DMS 273 treated with DMSO at 0.1 percent for 48 hours (cell line): Measurements from ENCODE around the gene NR2C2AP.
"Not testable (repeated sequence)": the region's sequence is repeated elsewhere in the genome, so short reads cannot be mapped to it uniquely, and the experiment has no call there.

ENCODE experiments used
- DNase-seq: peaks from one replicate; lab custom pipeline; 2025; lab: John Stamatoyannopoulos, UW

Gene NR2C2AP

DNA sequence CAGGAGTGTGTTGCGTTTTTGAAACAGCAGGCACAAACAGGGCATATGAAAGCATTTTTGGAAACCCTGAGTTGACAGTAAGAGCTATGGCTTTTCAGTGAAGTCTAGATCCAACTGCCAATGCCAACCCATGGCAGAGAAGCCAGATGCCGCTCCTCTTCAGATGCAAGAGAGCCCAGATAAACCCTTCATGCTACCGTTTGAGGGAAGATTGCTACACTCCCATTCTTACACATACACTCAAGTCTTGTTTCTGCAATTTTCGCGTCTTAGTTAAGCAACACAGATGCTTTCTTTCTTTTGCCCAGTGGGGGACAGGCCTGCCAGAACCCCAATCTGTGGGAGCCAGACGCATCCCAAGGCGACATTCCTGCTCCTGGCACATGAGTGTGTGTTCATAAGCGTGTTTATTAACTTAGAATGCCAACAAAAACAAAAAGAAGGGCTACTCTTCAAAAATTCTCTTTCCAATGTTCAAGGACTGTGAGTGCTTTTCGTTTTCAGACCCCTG, 21.7 kb downstream of the NR2C2AP start:
- no peak for DNase-seq

DNA sequence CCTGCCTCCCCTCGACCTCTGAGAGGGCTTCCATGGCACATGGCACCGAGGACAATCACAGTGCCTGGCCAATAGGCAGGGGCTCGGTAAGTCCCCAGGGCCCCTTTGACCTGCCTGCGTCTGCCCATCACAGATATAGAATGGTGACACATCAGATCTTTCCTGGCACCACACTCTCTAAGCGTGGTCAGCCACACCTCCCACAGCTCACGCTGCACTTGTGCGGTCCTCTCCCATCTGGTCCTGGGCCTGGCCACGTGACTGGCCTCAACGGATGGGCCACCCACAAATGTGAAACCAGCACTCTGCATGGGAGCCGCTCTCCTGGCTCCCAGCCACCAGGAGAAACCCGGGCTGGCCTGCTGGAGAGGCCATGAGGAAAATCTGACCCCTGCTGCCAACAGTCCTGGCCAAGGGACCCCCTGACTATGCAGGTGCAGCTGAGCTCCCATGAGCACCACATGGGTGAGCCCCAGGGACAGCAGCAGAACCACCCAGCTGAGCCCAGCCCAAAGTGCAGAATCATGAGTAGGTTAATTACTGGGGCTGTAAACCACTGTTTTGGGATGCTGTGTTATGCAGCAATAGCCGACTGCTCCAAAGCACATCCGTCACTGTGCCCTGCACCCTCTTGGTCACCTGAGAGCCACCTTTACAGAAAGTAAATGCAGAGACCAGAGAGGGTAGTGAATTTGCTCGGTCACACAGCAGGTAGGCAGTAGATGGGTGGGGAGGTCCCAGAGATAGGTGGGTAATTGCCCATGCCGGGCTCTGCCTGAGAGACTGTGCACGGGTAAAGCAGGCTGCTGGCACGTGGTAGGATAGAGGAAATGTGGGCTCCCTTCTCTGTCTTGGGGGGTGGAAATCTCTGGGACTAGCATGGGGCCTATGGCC, 23.4 kb downstream of the NR2C2AP start:
- no peak for DNase-seq

DNA sequence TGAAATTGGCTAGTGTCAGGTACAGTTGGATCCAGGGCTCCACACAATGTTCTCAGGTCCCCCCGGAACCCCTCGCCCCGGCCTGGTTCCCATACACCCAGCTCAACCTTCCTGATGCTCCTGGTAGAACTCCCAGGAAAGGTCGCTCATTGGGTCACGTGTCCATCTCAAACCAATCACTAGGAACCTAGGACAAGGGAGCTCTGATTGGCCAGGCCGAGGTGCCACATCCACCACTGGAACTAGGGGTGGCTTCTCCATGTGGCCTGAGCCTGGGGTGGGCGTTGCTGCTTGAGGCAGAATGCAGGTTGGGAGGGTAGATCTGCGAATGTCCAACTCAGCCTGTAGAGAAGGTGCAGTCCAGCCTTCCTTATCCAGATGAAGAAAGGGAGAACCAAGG, 26.3 kb downstream of the NR2C2AP start:
- DNase-seq = no peak

DNA sequence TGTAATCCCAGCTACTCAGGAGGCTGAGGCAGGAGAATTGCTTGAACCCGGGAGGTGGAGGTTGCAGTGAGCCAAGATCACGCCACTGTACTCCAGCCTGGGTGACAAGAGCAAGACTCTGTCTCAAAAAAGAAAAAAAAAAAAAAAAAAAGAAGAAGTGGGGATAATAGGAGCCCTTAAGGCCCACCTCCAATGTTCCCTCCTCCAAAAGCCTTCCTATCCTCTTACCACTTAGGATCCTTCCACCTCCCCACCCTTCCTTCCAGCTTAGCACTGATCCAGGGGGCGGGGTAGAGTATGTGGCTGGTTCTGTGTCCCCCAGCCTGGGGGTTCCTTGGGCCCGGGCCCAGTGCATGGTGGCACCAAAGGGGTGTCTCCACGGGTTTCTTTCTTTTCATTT, 30.0 kb downstream of the NR2C2AP start:
- DNase-seq = not testable (repeated sequence)

DNA sequence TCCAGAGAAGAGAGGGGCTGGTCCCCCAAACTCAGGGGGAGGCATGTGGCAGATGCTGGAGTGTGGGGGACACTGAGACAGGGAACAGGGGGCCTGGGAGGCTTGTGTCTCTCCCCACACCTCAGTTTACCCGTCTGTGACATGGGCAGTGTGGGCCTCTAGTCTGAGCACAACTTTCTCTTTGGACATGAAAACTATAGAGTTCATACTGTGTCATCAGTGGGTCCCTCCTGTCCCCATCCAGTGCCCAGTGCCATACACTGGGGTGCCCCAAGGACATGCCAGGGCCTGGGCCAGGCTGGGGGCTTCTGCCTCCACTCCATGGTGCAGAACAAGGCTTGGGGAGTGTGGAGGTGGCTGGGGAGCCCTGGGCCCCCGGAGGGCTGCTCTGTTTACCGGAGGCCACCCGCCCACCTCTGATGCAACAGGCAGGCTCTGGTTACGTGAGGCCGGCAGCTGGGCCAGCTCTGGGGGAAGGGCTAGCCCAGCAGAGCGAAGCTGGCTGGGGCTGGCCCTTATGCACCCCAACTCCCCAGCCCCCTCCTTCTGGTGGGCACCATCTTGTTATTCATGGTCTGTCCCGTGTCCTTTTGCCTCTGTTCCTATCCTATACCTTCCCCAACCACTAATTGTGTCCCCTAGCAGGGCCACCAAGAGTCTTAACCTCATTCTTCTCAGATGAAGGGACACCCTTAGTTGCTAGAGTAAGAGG, 31.2 kb downstream of the NR2C2AP start:
- DNase-seq = no peak

DNA sequence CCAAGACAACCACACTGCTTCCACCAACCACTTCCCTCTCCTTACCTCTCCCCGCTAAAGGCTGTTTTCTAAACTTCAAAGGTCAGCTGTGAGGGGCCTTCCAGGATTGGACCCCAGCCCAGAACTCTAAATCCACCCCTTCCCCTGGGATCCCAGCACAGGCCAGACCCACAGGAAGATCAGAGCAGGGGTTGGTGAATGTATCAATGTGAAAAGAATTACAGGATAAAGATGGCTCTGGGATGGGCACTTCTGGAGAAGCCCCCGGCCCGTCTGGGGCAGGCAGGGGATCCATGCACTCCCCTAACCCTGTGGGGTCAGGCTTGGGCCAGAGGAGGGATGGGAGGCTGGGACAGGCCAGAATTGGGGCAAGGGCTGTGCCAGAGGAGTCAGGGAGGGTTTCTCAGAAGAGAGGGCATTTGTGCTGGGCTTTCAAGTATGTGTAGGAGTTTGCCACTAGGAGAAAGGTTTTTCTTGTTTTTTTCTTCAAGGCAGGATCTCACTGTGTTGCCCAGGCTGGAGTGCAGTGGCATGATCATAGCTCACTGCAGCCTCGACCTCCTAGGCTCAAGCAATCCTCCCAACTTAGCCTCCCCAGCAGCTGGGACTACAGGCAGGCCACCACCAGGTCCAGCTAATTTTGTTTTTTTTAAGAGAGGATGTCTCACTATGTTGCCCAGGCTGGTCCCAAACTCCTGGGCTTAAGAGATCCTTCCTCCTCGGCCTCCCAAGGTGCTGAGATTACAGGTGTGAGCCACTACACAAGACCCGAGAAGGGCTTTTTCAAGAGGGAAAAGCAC, 32.1 kb downstream of the NR2C2AP start:
- DNase-seq = no peak

DNA sequence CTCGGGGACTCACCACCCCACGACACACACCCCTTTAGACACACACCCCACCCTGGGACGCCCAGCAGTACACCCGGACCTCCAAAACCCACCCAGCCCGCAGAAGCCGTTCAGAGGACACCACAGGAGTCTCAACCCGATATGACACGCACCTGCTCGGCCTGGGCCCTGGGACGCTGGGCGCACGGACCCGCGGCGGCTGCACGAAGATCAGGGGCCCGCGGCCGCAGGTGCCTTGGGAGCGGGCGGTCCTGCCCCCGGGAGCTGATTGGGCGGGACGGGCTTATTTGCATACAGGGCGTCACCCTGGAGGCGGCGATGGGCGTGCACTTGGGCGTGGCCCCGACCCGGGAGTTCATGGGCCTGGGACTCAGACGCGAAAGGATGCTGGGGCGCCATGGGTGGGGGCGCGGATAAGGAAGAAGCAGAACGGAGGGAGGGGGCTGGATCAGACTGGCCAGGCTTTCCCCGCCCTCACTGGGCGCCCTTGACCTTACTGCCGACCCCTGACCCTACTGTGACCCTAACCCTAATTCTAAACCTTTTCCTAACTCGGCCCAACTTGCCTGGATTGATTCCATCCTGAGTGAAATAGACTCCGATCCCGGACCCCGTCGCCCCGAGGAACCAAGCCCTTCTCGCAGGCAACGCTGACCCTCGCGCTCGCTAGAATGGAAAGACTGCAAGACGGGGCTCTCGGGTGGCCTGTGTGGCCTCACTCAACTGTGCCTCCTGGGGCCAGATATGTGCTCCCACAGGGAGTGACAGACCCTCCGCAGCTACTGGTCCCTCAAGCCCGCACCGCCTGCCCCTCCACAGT, 33.0 kb downstream of the NR2C2AP start, which contains the start of gene MEF2B:
Gene MEF2B (minus strand): TSS at position 211 of the 820 bp plus-strand sequence. CDS start 19,528 bp downstream, outside the sequence.
- DNase-seq = peak; percentile 37

DNA sequence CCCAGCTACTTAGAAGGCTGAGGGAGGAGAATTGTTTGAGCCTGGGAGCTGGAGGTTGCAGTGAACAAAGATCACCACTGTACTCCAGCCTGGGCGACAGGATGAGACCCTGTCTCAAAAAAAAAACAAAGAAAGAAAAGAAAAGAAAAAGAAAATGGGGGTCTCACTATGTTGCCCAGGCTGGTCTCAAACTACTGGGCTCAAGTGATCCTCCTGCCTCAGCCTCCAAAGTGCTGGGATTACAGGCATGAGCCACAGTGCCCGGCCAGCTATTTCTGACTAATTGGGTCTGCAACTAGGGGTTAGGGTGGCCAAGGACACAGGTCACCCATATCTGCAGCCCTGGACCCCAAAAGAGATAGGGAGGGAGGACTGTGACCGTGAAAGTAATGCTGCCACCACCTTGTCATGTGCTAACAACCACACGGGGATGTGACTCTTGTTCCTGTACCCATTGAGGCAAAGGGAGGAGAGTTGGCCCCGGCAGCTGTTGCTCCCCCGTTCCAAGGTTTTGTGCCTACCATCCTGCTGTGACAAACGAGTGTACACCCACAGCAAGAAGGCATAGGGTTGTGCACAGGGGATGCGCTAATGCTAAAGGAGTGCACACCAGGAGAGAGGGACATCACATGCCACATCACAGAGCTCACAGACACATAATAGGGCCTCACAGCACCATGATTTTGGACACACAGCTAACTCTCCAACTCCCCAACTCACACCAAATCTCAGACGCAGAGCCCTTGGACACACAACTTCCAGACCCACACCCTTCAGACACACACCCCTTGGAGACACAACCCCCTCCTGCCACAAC, 33.8 kb downstream of the NR2C2AP start:
- no peak for DNase-seq

DNA sequence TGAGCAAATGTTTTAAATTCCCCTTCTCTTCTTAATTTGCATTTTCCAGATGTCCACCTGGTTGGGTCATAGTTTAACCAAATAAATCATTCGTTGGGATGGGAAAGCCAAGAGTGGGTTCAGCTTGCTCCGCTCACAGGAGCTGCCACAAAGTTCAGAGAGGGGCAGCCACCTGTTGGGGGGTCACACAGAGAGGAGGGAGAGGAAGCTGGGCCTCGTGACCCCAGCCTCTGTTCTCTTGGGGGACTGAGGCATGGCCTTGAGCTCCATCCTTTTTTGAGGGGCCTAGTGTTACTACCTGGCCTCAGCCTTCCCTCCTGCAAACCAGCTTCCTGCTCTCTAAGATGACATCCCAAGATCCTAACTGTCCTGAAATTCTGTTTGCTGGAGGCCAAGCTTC, 35.6 kb downstream of the NR2C2AP start:
- no peak for DNase-seq

DNA sequence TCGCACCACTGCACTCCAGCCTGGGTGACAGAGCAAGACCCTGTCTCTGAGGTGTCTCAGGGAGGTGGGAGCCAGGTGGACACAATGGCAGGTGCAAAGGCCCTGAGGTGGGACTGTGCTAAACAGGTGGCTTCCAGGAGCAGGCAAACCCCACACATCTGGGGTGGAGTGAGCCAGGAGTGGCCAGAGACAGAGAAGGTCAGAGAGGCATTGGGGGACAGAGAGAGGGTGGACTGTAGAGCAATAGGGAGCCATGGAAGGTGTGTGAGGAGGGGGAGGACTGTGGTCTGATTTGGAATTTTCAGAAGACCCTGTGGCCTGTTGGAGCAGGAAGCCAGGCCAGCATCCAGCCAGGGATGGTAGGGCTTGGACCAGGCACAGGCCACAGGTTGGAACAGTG, 37.8 kb downstream of the NR2C2AP start:
- DNase-seq = no peak

DNA sequence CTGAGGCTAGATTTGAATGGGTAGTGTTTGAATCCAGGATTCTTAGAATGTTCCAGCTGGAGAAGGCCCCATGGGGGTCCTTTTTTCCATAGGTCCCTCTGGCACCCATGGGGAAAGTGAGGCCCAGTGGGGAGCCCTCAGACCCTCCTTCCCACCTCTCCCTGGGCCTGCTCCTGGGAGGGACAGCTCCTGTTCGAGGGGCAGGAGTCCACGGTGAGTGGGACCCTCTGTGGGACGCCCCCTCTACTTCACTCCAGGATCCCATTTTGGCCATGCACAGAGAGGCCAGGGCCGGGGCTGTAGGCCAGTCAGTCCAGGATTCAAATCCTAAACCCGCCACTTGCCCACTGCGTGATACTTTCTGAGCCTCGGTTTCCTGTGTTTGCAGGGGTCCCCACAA, 40.7 kb downstream of the NR2C2AP start:
- no peak for DNase-seq

DNA sequence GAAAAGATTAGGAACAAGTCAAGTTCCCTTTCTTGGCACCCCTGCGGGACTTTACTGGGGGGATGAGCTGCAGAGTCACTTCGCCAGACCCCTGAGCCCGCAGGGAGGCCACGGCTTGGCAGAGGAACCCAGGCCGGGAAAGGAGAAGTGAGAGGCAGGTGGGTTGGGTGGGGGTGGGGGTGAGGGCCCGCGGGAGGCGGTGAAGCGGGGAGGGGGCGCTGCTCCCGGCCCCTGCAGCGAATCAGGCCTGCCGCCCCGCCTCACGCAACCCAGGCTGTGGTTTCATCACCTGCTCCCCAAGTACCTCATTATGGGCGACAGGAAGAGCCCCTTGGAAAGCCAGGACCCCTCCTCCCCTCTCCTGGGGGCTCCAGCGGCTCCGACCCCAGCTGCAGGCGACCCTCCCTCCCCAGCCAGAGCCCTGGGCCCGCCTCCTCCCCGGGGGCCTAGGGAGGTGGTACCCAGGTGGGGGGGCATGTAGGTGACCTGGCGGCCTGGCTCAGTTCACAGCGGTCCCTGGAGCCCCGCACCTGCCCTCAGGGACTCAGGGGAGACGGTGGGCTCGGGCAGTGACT, 42.7 kb downstream of the NR2C2AP start:
- DNase-seq = no peak

DNA sequence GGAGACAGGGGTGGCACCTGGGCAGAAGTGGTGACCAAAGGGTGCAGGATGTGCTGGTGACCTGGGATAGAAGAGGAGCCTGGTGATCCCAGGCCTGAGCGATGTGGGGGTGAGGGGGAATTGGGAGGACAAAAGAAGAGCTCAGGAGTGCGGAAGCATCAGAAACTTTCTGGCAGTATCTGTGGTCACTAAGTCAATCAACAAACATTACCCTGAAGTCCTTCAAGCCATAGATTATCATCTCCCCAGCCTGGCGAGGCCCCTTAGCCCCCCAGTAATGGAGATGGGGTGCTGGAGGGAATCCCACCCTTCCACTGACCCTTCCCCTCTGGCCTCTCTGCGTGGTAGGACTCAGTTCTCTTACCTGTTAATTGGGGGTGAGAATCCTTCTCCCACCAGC, 43.7 kb downstream of the NR2C2AP start:
- DNase-seq = no peak

DNA sequence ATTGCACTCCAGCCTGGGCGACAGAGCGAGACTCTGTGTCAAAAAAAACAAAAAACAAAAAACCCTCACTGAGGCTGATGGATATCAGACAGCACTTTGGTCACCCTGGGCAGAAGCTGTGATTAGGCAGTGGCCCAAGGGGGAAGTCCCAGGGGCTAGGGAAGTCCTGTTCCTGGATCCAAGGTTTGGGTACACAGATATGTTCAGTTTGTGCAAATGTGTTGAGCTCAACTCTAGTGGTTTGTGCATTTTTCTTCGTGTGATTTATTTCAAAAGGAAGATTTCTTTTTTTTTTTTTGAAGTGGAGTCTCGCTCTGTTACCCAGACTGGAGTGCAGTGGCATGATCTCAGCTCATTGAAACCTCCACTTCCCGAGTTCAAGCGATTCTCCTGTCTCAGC, 45.4 kb downstream of the NR2C2AP start:
- no peak for DNase-seq

DNA sequence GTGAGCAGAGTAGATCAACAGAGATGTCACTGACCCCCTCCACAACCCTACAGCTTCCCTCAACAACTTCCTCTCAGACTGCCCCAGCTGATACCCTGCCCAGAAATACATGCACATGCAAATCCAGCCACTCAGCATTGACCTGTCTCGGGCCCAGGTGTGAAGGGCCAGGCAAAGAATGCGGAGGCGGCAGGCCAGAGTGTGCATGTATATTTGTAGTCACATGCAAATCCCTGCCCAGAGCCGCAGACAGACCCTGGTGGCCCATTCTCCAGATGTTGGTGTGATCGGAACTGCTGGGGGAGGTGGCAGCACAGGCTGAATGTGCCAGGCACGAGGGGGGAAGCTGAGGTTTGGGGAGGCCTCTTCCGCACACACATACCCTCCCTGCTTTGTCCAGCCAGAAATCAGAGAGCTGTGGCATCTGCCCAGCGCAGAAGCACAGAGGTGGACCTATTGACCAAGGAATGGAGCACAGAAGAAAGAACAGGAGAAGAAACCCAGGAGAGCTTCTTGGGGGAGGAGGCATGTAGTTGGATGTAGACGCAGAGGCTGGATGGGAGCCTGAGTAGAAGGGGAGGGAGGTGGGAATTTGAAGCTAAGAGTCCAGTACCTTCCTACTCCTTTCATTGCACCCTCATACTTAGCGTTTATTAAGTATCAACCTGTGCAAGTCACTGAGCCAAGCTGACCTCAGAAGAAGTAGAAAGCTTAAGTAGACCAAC, 47.6 kb downstream of the NR2C2AP start:
- DNase-seq = no peak

DNA sequence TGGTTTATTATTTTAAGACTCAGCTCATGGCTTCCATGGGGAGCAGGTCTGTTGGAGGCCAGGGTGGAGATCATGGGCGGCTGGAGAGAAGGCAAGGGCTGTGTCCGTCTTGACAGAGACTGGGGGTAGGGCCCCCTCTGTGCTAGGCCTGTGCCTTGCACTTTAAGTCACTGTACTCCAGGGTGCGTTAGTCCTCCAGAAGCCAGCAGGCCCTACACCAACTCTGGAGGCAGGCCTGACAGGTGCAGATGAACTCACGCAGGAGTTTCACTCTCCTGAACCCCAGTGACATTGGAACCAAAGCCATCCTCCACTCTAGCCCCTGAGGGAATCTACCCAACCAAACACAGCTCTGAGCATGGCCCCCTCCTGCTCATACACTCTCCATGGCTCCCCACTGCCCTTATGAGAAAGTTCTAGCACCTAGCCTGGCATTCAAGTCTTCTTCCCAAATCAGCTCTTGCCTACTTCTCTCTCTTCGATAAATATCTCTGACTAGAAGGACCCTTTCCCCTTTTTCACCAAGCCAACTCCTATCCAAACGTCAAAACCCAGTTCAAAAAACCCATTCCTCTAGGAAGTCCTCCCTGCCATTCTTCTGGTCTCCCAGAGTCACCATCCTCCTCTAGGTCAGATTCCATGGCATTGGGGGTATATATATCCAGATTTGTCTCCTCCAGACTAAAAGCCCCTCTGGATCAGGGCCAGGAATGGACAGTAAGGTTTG, 48.3 kb downstream of the NR2C2AP start:
- no peak for DNase-seq

DNA sequence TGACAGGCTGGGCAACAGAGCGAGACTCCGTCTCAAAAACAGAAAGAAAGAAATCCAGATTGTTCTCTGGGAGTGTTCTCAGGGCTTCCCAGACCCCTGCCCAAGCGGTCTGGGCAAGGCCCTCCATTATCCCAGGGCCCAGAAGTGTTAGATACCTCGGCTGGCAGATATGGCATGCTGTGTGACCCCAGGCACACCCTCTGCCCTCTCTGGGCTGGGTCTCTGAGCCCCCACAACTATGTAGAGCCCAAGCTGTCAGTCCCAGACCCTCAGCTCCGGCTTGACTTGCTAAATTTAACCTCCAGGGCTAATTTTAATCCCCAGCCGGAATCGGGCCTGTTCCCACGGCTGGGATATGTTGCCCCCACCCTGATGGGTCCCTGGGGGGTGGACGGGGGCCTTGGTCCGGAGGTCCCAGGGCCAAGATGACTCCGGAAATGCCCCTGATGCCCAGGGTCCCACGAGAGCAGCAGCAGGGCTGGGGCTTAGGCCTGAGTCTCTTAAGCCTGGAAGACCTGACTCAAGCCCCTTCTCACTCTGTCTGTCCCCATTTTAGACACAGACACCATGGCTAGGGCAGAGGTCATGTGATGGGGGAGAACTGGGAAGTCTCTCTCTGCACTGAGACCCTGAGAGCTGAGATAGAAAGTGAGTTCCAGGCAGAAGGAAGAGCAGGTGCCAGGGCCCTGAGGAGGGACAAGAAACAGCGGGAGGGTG, 50.4 kb downstream of the NR2C2AP start:
- DNase-seq = no peak

DNA sequence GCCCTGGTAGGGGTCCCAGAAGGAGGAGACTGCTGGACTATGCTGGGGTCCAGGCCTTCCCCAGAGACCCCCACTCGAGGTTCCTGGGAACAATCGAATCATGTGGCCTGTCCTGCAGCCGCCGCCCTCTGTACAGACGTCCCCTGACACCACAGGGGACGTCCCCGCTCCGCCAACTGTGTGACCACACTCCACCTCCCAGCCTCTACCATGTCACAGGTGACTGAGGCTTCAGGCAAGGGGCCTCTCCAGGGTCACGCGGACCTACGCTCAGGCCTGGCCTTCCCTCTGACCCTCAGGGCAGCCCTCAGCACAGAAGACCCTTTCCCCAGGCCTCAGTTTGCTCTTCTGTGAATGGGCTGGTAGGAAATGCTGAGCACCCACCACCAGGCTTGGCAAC, 51.8 kb downstream of the NR2C2AP start:
- no peak for DNase-seq
